Testis (tissue), 3 donors: ENCODE data around the gene SLC5A3. TPM values are rescaled to one million over a fixed set of nuclear protein-coding genes. Genes with fewer than 3 reads are reported as not detected.

Experiments
- DNase-seq: peaks from one replicate; pipeline ENCODE4 v3.0.0-alpha.2; 2019
- H3K27ac ChIP-seq, 2 donors: fragments of 200-600 bp; sonication (generic); one replicate each; pipeline ENCODE4 v1.5.1; 2019
- H3K27me3 ChIP-seq: fragments of 200-600 bp; sonication (generic); one replicate; pipeline ENCODE4 v1.5.1; 2019
- H3K36me3 ChIP-seq: fragments of 200-600 bp; sonication (generic); one replicate; pipeline ENCODE4 v1.5.1; 2017; ENCODE audit warnings: low read depth; ENCODE audit errors: missing control alignments
- H3K4me1 ChIP-seq: fragments of 200-600 bp; sonication (generic); one replicate; pipeline ENCODE4 v1.5.1; 2019
- H3K4me3 ChIP-seq, 2 donors: fragments of 200-600 bp; sonication (generic); one replicate each; pipeline ENCODE4 v1.5.1; 2017 to 2019
- H3K9me3 ChIP-seq: fragments of 200-600 bp; sonication (generic); one replicate; pipeline ENCODE4 v1.5.1; 2017
- POLR2A ChIP-seq: fragments of 450-650 bp; IDR thresholded peaks from one replicate; pipeline ENCODE4 v1.6.1; 2017; ENCODE audit warnings: antibody characterized with exemption, mild to moderate bottlenecking, moderate library complexity
- WGBS, 2 donors: methylation state at CpG; one replicate each; pipeline ENCODE4 v1.1.5; 2018; 5-methylcytosine and 5-hydroxymethylcytosine counted together
- intact Hi-C: fragments of 100-400 bp; cut with DNase I; formaldehyde crosslinking; loops from one replicate; pipeline ENCODE4 v1.15.1; 2023; ENCODE audit warnings: low total_unique reads
- polyA plus RNA-seq: library from polyadenylated mRNA; stranded (reverse); fragments of 350-450 nt; fragmentation: Illumina TruSeq; extraction: RNeasy Lipid Tissue Mini Kit (QIAGEN cat#74804); gene quantifications from one replicate; pipeline ENCODE4 v1.2.3, GENCODE V29; 2014; ENCODE audit warnings: low read depth, low replicate concordance; ENCODE audit not compliant: insufficient read depth
- total RNA-seq, 2 donors: library from RNA; depleted of rRNA; stranded (reverse); fragments of >200 nt; gene quantifications; one replicate each; pipeline ENCODE4 v1.2.3, GENCODE V29; 2016
- TF ChIP-seq, protein P1 (sequence below), 3 experiments: fragments of 450-650 bp in 2 of 3; fragments of 200-600 bp in 1 of 3; sonication (generic) in 1 of 3; IDR thresholded peaks; one replicate each; pipeline ENCODE4 v1.5.1; 2016 to 2019; ENCODE audit warnings: antibody characterized with exemption in 3 of 3, mild to moderate bottlenecking in 2 of 3, moderate library complexity in 1 of 3

The SLC5A3 gene
- total and polyA plus RNA-seq, 3 donors from 2014 or later: 16.3 to 61.9 (median 59.5) TPM

DNA sequence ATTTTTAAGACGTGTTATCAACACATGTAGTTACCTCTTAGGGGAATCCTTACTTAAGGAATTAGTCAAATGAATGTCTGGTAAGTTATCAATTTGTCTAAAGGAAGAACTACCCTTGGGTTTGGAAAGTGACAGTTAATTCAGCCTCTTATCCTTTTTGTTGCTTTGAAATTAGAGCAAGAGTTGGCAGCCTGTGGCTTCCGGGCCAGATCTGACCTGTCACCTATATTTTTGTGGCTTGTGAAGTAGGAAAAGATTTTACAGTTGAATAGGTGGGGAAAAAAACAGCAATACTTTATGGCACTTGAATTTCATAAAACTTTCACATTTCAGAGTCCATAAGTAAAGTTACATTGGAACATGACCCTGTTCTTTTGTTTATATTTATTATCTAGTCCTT, 5.5 kb downstream of the SLC5A3 start:
- H3K36me3 ChIP-seq: no peaks in the 10 kb centered on the region
- H3K27me3 ChIP-seq: no peaks in the 10 kb centered on the region
- H3K27ac ChIP-seq: no peak overlapping the region
- DNase-seq: no peak
- TF ChIP-seq, protein P1, sequence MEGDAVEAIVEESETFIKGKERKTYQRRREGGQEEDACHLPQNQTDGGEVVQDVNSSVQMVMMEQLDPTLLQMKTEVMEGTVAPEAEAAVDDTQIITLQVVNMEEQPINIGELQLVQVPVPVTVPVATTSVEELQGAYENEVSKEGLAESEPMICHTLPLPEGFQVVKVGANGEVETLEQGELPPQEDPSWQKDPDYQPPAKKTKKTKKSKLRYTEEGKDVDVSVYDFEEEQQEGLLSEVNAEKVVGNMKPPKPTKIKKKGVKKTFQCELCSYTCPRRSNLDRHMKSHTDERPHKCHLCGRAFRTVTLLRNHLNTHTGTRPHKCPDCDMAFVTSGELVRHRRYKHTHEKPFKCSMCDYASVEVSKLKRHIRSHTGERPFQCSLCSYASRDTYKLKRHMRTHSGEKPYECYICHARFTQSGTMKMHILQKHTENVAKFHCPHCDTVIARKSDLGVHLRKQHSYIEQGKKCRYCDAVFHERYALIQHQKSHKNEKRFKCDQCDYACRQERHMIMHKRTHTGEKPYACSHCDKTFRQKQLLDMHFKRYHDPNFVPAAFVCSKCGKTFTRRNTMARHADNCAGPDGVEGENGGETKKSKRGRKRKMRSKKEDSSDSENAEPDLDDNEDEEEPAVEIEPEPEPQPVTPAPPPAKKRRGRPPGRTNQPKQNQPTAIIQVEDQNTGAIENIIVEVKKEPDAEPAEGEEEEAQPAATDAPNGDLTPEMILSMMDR (IDR thresholded peaks at IDR 0.05): no peak
- TF ChIP-seq POLR2A: no peak
- no peaks in the 10 kb centered on the region for H3K9me3 ChIP-seq
- no peak overlapping the region for H3K4me3 ChIP-seq
- intact Hi-C loops: no loop called here
- peaks cover 19% of the 10 kb centered on the region for H3K4me1 ChIP-seq
- WGBS, 2 donors: 54 to 76% methylated on average over 2 of the region's 2 CpGs

DNA sequence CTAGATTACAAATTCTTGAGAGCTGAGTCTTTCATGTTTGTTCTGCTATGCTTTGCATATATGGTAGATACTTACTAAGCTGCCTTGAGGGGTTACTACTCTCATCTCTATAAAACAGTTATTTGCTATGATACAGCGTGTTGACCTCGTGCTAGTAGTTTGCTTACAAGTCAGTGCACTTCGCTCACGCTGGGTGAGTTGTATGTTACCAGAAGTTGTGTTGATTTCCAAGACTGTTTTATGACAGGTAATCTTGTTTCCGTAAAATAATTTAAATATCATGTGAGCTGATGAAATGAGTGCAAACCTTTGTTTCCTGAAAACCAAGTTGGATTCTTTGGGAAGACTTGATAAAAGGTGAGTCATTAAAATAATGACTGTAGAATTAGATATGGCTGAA, 7.3 kb downstream of the SLC5A3 start:
- Histone ChIP-seq H3K4me3 (no peak overlapping the region), H3K9me3 (no peaks in the 10 kb centered on the region), H3K27me3 (no peaks in the 10 kb centered on the region), H3K36me3 (no peaks in the 10 kb centered on the region), H3K4me1 (peaks cover 19% of the 10 kb centered on the region), H3K27ac (no peak overlapping the region)
- no peak for DNase-seq
- WGBS, 2 donors: 95 to 97% methylated on average over 5 of the region's 5 CpGs
- intact Hi-C loops: no loop called here
- TF ChIP-seq, protein P1 (IDR thresholded peaks at IDR 0.05): no peak
- no peak for TF ChIP-seq POLR2A

DNA sequence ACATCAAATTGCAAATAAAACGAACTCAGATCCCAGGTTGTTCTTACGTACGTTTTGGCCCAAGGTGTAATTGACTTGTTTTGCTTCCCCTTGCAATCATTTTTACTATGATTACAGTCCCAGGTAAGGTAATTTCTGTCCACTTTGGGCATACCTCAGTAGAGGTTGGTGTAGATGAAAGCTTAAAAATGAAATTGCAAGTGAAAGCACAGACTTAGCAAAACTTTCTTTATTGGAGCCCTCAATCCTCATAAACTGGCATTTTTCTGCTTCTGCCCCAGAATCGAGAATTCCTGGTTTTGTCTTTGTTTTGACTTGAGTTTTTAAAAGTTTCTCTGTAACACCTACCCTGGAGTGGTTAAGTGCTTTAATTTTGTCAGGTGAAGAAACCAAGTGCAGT, 9.4 kb downstream of the SLC5A3 start:
- peaks cover 2% of the 10 kb centered on the region for H3K4me1 ChIP-seq
- H3K27me3 ChIP-seq: no peaks in the 10 kb centered on the region
- H3K36me3 ChIP-seq: no peaks in the 10 kb centered on the region
- intact Hi-C loops: no loop called here
- no peak for DNase-seq
- TF ChIP-seq, protein P1 (IDR thresholded peaks at IDR 0.05): no peak
- no peak for TF ChIP-seq POLR2A
- H3K27ac ChIP-seq: no peak overlapping the region
- no peak overlapping the region for H3K4me3 ChIP-seq
- 79 to 85% methylated on average over 4 of the region's 4 CpGs for WGBS, 2 donors
- no peaks in the 10 kb centered on the region for H3K9me3 ChIP-seq

DNA sequence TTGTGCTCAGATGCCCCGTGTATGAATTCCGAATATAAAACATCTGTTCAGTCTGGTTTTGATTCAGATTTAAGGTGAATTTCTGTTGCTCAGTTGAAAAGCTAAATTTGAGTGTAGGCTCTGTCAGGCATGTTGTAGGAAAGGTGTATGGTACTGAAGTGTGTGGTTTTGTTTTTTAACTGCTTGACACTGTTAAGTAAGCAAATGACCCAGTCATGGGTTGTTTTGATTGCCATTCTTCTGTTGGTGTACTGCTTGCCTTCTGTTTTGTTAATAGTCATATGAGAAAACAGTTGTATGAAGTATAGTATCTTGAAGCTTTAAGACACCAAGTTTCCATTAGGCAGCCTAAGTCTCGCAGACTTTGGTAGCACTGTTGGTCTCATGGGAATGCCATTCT, 10.0 kb downstream of the SLC5A3 start:
- intact Hi-C loops: no loop called here
- H3K36me3 ChIP-seq: no peaks in the 10 kb centered on the region
- H3K27ac ChIP-seq: no peak overlapping the region
- WGBS, 2 donors: 85 to 94% methylated on average over 3 of the region's 3 CpGs
- H3K9me3 ChIP-seq: no peaks in the 10 kb centered on the region
- H3K4me1 ChIP-seq: no peaks in the 10 kb centered on the region
- TF ChIP-seq, protein P1 (IDR thresholded peaks at IDR 0.05): no peak
- TF ChIP-seq POLR2A: no peak
- H3K27me3 ChIP-seq: no peaks in the 10 kb centered on the region
- no peak overlapping the region for H3K4me3 ChIP-seq
- no peak for DNase-seq

DNA sequence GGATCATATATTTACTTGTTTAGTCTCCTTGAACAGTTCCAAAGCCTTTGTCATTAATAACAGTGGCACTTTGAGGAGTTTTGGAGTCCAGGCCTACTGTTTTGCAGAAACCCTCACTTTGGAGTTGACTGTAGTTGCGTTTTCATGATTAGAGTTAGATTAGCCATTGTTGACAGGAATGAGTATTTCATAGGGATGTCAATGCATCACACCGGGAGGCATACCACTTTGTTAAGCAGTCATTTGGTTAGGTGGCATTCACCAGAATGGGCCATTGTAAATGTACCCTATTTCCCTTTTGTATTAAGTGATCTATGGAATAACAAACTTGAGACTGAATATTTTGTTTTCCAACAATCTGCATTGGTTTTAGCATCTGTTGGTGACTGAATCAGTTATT, 11.8 kb downstream of the SLC5A3 start:
- TF ChIP-seq POLR2A: no peak
- TF ChIP-seq, protein P1 (IDR thresholded peaks at IDR 0.05): no peak
- Histone ChIP-seq H3K27me3 (no peaks in the 10 kb centered on the region), H3K9me3 (no peaks in the 10 kb centered on the region), H3K36me3 (no peaks in the 10 kb centered on the region), H3K4me3 (no peak overlapping the region), H3K4me1 (no peaks in the 10 kb centered on the region), H3K27ac (no peak overlapping the region)
- no peak for DNase-seq
- intact Hi-C loops: no loop called here
- 74 to 82% methylated on average over 2 of the region's 2 CpGs for WGBS, 2 donors
